Panc1 (cell line): ENCODE data around the gene F2. TPM values are rescaled to one million over a fixed set of nuclear protein-coding genes. Genes with fewer than 3 reads are reported as not detected.

Source experiments
- ATAC-seq: fragments of 200-7000 bp; cut with Tn5 transposase; 2 replicates; pipeline ENCODE4 v1.9.1; 2020; ENCODE audit warnings: mild to moderate bottlenecking, moderate library complexity
- BruUV-seq: library from RNA; stranded (reverse); fragments of 400-500 nt; replicated peaks from 2 replicates; lab custom pipeline; 2021; lab: Mats Ljungman, UMichigan
- CTCF ChIA-PET: fragments of 300-600 bp; sonication (Branson Sonifier 250); formaldehyde crosslinking; loops from one replicate; lab custom pipeline; 2022; ENCODE audit warnings: antibody characterized with exemption; lab: Charles Lee
- POLR2A ChIA-PET: fragments of 300-600 bp; sonication (Branson Sonifier 250); formaldehyde crosslinking; loops from one replicate; lab custom pipeline; 2022; ENCODE audit warnings: antibody characterized with exemption; lab: Charles Lee
- DNase-seq: peaks from one replicate; pipeline ENCODE4 v3.0.0-alpha.2; 2010; ENCODE audit warnings: low read depth, low spot score
- H3K27ac ChIP-seq: 2 replicates; pipeline ENCODE4 v1.5.1; 2011; ENCODE audit warnings: mild to moderate bottlenecking, low read length, inconsistent platforms
- H3K27me3 ChIP-seq: fragments of 200-500 bp; sonication (Bioruptor generic); 2 replicates; pipeline ENCODE4 v1.6.0; 2014; ENCODE audit warnings: low read length, inconsistent platforms; ENCODE audit not compliant: control insufficient read depth, insufficient read depth
- H3K36me3 ChIP-seq: fragments of 200-500 bp; sonication (Bioruptor generic); 2 replicates; pipeline ENCODE4 v1.5.1; 2014; ENCODE audit warnings: inconsistent platforms, mild to moderate bottlenecking, low read length, moderate library complexity; ENCODE audit not compliant: control insufficient read depth, insufficient read depth
- H3K4me1 ChIP-seq: 2 replicates; pipeline ENCODE4 v1.5.1; 2011; ENCODE audit warnings: inconsistent platforms, mild to moderate bottlenecking, low read length, moderate library complexity; ENCODE audit not compliant: control insufficient read depth, insufficient read depth
- H3K4me3 ChIP-seq, 2 experiments: 2 replicates each; pipeline ENCODE4 v1.5.1; 2011 to 2012; ENCODE audit warnings: low read depth in 2 of 2, low read length in 2 of 2, mild to moderate bottlenecking in 2 of 2, inconsistent platforms in 1 of 2, moderate library complexity in 1 of 2
- H3K9me3 ChIP-seq: fragments of 200-500 bp; sonication (Bioruptor generic); 2 replicates; pipeline ENCODE4 v1.5.1; 2014; ENCODE audit warnings: low read depth, mild to moderate bottlenecking, inconsistent platforms, low read length, moderate library complexity; ENCODE audit not compliant: control insufficient read depth, insufficient read depth
- CTCF ChIP-seq: fragments of 450-650 bp; IDR thresholded peaks from 2 replicates; pipeline ENCODE4 v1.5.1; 2017; ENCODE audit warnings: mild to moderate bottlenecking
- POLR2AphosphoS5 ChIP-seq: IDR thresholded peaks from 2 replicates; pipeline ENCODE4 v1.6.1; 2012; ENCODE audit warnings: mild to moderate bottlenecking, low read depth, low read length, moderate library complexity
- SIN3A ChIP-seq: IDR thresholded peaks from 2 replicates; pipeline ENCODE4 v1.6.1; 2012; ENCODE audit warnings: low read depth, mild to moderate bottlenecking, low read length, moderate library complexity, borderline replicate concordance; ENCODE audit not compliant: insufficient read depth
- TCF7L2 ChIP-seq: IDR thresholded peaks from 2 replicates; pipeline ENCODE4 v1.6.1; 2011; ENCODE audit warnings: mild to moderate bottlenecking, low read depth, low read length, inconsistent platforms
- in situ Hi-C: cut with HindIII; loops from 2 replicates; pipeline ENCODE4 v1.10.0; 2016; ENCODE audit warnings: low sequenced_read_pairs, low pct_unique_long_range_greater_than_20kb
- intact Hi-C: fragments of 100-400 bp; cut with micrococcal nuclease; formaldehyde crosslinking; loops from one replicate; pipeline ENCODE4 v1.10.0; 2022; ENCODE audit not compliant: unreplicated experiment
- total RNA-seq: library from RNA; stranded (reverse); gene quantifications from one replicate; pipeline ENCODE4 v1.2.1, GENCODE V29; 2021; ENCODE audit not compliant: unreplicated experiment
- TF ChIP-seq, protein P1 (sequence below), 2 experiments: IDR thresholded peaks; 2 replicates each; pipeline ENCODE4 v1.6.1; 2011 to 2012; ENCODE audit warnings: low read depth in 2 of 2, control low read depth in 1 of 2, low read length in 1 of 2, mild to moderate bottlenecking in 1 of 2, moderate library complexity in 1 of 2; ENCODE audit not compliant: insufficient read depth in 1 of 2

The F2 gene
- total RNA-seq, 1 experiment from 2014 or later = 0.64 TPM

- Histone ChIP-seq H3K27me3 (no peaks in the 10 kb centered on the region), H3K27ac (no peak overlapping the region), H3K4me3 (no peak overlapping the region), H3K9me3 (no peaks in the 10 kb centered on the region), H3K4me1 (peaks cover 8% of the 10 kb centered on the region), H3K36me3 (no peaks in the 10 kb centered on the region)
- intact Hi-C loops (no loop called here), in situ Hi-C loops (no loop called here)
- DNase-seq = no peak
- TF ChIP-seq TCF7L2 (no peak), SIN3A (no peak)
- POLR2A ChIA-PET = interaction anchor here (0.6 kb wide), 1 partner anchor 536 kb away, joined by 8 read pairs; no protein-coding TSS in a partner anchor
- ATAC-seq = no peak
- no TSS peak for BruUV-seq
- CTCF ChIA-PET = no interaction called here
Measured at GRCh38 chr11:46677991-46678740, 40.8 kb upstream of the F2 start.

DNA sequence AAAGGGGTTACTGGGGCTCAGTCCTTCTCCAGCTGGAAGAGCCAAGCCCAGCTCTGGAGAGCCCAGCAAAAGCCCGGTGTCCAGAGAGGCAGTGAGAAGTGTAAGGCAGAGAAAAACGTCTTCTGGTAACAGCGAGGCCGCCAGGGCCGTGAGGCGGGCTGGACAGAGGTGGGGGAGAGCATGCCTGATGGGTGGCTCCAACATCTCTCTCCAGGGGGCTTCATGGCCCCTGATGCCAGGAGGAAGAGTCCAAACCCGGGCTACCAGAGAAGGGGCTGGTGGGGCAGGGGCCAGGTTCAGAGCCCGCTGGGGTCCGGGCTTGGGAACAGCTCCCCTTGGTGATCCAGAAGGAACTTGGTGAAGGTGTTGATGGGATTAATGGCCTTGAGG lies 40.3 kb upstream of the F2 start:
- intact Hi-C loops (no loop called here), in situ Hi-C loops (no loop called here)
- H3K27me3 ChIP-seq = no peaks in the 10 kb centered on the region
- no peak for ATAC-seq
- no peak overlapping the region for H3K27ac ChIP-seq
- no TSS peak for BruUV-seq
- CTCF ChIA-PET = no interaction called here
- no peak for DNase-seq
- H3K4me1 ChIP-seq = peaks cover 9% of the 10 kb centered on the region
- no peaks in the 10 kb centered on the region for H3K36me3 ChIP-seq
- TF ChIP-seq SIN3A (no peak), POLR2AphosphoS5 (no peak), TCF7L2 (no peak), CTCF (no peak)
- TF ChIP-seq, protein P1, sequence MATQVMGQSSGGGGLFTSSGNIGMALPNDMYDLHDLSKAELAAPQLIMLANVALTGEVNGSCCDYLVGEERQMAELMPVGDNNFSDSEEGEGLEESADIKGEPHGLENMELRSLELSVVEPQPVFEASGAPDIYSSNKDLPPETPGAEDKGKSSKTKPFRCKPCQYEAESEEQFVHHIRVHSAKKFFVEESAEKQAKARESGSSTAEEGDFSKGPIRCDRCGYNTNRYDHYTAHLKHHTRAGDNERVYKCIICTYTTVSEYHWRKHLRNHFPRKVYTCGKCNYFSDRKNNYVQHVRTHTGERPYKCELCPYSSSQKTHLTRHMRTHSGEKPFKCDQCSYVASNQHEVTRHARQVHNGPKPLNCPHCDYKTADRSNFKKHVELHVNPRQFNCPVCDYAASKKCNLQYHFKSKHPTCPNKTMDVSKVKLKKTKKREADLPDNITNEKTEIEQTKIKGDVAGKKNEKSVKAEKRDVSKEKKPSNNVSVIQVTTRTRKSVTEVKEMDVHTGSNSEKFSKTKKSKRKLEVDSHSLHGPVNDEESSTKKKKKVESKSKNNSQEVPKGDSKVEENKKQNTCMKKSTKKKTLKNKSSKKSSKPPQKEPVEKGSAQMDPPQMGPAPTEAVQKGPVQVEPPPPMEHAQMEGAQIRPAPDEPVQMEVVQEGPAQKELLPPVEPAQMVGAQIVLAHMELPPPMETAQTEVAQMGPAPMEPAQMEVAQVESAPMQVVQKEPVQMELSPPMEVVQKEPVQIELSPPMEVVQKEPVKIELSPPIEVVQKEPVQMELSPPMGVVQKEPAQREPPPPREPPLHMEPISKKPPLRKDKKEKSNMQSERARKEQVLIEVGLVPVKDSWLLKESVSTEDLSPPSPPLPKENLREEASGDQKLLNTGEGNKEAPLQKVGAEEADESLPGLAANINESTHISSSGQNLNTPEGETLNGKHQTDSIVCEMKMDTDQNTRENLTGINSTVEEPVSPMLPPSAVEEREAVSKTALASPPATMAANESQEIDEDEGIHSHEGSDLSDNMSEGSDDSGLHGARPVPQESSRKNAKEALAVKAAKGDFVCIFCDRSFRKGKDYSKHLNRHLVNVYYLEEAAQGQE (IDR thresholded peaks at IDR 0.05; ENCODE audit: insufficient read depth in 1 of 2, low read depth in 2 of 2, low read length in 1 of 2) = no peak
- POLR2A ChIA-PET = interaction anchor here (0.6 kb wide), 1 partner anchor 535 kb away, joined by 8 read pairs; no protein-coding TSS in a partner anchor
- H3K4me3 ChIP-seq = no peak overlapping the region
- no peaks in the 10 kb centered on the region for H3K9me3 ChIP-seq
